GM18502 (cell line): ENCODE data around the gene KIF25.

Source experiments
- ATAC-seq: cut with Tn5 transposase; IDR thresholded peaks from one replicate; pipeline ENCODE4 v1.9.1; 2021; ENCODE audit warnings: mild to moderate bottlenecking; ENCODE audit not compliant: unreplicated experiment, poor library complexity

KIF25 gene

GRCh38 chr6:168015482-168016175 lies 18.2 kb downstream of the KIF25 start:
- no peak for ATAC-seq

GRCh38 chr6:168016176-168016620 lies 18.7 kb downstream of the KIF25 start:
- no peak for ATAC-seq

DNA sequence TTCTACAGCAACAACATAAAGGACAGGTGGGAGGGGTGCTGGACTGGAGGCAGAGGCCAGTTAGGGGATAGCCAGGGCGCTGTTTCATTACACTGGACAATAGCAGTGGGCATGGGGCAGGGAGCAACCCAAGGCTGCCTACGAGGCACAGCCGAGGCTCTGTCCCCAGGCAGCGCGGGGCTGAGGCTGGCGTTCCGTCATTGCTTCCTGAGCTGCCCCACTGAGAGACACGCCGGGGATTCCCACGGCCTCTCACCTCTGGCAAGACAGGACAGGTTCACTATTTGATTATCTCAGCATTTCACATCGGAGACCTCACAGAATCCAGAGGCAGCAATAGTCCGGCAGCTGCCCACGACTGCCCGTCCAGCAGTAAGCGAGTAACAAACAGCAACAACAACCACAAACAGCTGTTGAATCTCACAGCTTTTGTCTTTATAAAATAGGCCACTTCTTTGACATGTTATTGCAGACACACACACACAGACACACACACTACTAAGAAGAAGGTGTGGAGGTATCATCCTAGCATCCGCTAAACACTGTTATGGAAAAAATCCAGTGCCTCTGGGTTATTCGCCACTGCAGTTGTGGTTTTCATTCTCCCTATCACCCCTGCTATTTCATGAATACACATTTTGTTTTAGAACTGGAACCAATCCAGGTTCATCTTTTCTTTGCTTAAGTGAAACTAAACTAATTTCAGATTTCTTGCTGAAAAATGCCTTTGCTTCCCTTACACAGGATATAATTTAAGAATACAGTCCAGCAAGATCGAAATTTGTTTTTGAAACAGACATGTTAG lies 19.5 kb downstream of the KIF25 start:
- ATAC-seq, result no peak

- ATAC-seq, result no peak
These were observed 20.2 kb downstream of the KIF25 start for GRCh38 chr6:168017629-168018028.

DNA sequence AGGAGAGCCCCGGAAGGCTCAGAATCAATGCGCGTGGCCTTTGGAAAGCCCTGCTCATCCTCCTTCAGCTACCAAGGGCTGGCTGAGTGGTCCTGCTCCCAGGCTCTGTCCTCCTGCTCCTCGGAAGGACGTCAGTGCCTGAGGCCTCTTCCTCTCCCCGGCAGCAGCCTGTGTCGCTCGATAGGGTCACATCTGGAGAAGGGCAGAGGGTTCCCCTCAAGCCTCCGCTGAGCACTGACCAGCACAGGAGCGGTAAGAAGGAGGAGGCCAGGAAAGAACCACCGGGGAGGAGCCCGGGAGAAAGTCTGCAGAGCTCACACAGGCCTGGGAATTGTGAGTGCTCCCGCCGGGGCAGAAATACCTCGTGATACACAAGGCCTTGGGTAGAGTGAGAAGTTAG lies 21.2 kb downstream of the KIF25 start:
- no peak for ATAC-seq

- no peak for ATAC-seq
These were observed 22.8 kb downstream of the KIF25 start for GRCh38 chr6:168020242-168020641.

DNA sequence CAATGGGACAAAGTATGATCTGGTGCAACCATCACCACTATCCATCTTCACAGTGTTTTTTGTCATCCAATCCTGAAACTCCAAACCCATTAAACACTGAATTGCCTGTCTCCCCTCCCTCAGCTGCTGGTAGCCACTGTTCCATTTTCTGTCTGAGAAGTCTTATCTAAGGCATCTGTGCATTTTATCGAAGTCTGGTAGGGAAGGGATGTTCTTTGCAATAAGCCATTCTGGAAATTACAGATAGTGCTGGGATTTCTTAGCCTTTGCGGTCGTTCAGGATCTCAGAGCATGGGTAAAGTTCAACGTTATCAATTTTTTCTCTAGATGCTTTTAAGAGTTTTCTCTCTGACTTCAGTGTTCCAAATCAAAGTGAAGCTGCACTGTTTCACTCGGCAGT lies 24.1 kb downstream of the KIF25 start:
- no peak for ATAC-seq

- no peak for ATAC-seq
These were observed 25.2 kb downstream of the KIF25 start for GRCh38 chr6:168022488-168023321.

DNA sequence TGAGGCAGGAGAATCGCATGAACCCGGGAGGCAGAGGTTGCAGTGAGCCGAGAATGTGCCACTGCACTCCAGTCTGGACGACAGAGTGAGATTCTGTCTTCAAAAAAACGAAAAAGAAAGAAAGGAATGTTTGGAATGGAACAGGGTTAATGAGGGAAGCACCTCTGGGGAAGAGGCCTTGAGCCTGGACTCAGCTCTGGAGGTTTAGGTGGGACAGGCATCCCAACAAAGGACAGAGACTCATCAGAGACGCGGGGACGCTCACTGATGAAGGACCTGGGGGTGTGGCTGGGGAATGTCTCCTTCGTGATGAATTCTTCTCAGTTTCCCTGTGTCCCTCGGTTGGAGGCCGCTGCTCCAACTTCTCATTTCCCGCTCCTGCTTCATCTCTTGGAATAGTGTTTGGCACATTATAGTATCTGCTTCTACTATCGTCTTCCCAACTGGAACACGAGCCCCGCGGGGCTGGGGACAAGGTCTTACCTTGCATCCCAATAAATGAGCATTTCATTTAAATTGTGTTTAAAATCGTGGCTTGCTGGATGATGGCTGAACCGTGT lies 27.6 kb downstream of the KIF25 start:
- no peak for ATAC-seq

GRCh38 chr6:168025831-168026710 lies 28.6 kb downstream of the KIF25 start:
- no peak for ATAC-seq

GRCh38 chr6:168026925-168027324 lies 29.5 kb downstream of the KIF25 start:
- ATAC-seq, result no peak

GRCh38 chr6:168027521-168027920 lies 30.1 kb downstream of the KIF25 start:
- ATAC-seq, result no peak

DNA sequence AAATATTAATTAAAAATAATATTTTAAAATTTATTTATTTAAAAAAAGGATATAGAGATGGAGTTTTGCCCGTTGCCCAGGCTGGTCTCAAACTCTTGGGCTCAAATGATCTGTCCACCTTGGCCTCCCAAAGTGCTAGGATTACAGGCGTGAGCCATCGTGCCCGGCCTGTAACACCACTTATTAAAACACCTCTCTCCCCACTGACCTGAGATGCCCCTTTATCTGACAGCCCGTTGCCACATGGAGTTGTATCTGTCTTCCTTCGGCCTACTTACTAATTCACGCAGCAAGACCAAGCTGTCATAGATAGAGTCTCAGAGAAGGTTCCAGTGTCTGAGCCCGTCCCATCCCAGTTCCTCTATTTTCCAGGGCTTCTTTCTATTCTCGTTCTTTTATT lies 30.7 kb downstream of the KIF25 start:
- no peak for ATAC-seq

GRCh38 chr6:168029459-168030217 lies 32.2 kb downstream of the KIF25 start:
- ATAC-seq, result no peak

DNA sequence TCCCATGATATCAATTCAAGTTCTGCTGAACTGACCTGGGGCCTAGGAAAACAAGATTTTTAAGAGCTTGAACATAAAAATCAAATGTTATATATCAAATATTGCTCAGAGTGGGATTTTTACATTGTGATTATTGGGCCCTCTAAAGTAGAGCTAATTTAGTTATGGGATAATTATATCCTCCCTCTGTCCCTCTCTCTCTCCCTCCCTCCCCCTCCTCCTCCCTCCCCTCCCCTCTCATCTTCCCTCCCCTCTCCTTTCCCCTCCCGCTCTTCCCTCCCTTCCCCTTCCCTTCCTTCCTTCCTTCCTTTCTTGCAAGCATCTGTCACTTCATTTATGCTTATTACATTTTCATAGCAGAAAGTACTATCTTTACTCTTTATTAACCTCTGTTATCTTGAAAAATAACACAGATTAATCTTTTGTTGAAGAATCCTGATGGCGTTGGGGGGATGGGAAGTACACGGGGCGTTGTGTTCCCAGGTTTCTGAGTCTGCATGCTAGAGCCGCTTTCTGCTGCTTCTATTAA lies 32.8 kb downstream of the KIF25 start:
- no peak for ATAC-seq

DNA sequence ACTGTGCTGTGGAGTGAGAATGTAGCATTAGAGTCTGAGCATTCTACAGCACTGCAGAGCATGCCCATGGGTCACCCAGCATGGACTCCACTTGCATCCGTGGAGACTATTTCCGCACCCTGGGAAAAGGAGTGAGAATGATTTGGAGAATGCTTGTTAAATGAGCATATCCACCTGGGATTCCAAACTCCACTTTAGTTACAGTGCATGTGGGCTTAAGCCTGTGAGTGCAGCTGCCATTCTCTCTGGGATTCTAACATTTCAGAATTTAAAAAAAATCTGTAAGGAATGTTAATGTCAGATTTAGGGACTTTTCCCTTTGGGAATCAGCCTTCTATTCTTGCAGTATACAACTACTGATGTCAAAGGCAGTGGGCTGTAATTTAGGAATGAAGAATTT lies 33.4 kb downstream of the KIF25 start:
- no peak for ATAC-seq

DNA sequence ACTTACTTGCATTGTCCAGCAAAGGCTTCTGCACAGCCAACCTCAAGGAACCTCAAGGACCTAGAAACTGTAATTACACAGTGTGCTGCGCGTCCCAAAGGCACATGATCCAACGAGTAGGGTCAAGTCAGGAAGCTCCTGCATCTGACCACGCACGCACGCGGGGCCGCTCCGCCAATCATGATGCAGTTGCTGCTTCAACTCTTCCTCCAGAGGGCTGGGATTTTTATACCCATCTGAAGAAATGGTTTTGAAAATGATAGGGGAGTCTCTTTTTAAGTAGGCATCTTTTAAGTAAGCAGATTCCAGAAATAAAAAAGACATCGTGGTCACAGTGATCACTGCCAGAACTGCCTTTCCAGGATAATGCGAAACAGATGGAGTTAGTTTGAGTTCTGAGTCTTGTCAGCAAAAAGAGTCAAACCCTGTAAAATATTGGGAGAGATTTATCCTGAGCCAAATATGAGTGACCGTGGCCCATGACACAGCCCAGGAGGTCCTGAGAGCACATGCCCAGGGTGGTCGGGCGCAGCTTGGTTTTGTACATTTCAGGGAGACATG lies 34.0 kb downstream of the KIF25 start:
- ATAC-seq, result no peak

DNA sequence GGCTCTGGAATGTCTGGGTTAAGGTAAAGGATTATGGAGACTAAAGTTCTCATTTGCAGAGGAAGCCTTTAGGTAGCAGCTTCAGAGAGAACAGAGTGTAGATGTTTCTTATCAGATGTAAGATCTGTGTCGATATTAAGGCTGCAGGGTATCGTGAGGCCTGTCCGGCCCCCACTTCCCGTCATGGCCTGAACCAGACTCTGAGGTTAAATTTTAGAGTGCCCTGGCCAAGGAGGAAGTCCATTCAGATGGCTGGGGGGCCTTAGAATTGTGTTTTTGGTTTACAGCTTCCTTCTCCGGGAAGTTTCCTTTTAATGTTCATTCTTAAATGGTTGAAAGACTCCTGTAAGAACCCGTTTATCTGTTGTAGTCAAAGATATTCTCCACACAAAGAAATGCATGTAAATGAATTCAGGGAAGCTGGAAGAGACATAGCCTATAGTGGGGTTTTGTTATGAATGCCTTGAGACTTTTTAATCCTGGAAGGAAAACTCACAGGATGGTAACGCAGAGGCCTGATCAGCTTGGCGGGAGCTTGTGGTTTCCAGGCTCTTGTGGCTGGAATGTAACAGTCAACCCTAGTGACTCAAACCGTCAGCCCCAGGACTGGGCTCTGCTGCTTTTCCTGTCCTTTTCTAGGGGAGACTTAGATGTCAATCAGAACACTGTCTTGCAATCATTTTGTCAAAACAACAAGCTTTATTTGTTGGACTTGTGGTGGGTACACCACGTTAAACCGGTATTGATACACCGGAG lies 34.7 kb downstream of the KIF25 start:
- no peak for ATAC-seq
